ENCODE measurements around the gene SQOR.

- TF ChIP-seq CTCF (IDR thresholded peaks at IDR 0.05) (no peak), EZH2 (IDR thresholded peaks at IDR 0.05; ENCODE audit: borderline replicate concordance, insufficient read depth, low read depth, low read length, poor library complexity, severe bottlenecking) (no peak)
Measured at GRCh38 chr15:45589256-45589655, 45.6 kb upstream of the SQOR start.
